HG02610 (cell line): ENCODE results near the gene BLOC1S5.
"Not testable (repeated sequence)": the region's sequence is repeated elsewhere in the genome, so short reads cannot be mapped to it uniquely, and the experiment has no call there.

Experiments
- ATAC-seq: cut with Tn5 transposase; IDR thresholded peaks from one replicate; pipeline ENCODE4 v1.9.1; 2021; ENCODE audit warnings: mild to moderate bottlenecking, moderate library complexity; ENCODE audit not compliant: unreplicated experiment

Gene BLOC1S5

GRCh38 chr6:8045769-8046168 is 18.4 kb downstream of the BLOC1S5 start:
- not testable (repeated sequence) for ATAC-seq

- no peak for ATAC-seq
Observed at GRCh38 chr6:8043221-8043620, 21.0 kb downstream of the BLOC1S5 start.

- no peak for ATAC-seq
Observed at GRCh38 chr6:8041913-8042583, 22.1 kb downstream of the BLOC1S5 start.

- not testable (repeated sequence) for ATAC-seq
Observed at GRCh38 chr6:8034107-8034506, 30.1 kb downstream of the BLOC1S5 start.

DNA sequence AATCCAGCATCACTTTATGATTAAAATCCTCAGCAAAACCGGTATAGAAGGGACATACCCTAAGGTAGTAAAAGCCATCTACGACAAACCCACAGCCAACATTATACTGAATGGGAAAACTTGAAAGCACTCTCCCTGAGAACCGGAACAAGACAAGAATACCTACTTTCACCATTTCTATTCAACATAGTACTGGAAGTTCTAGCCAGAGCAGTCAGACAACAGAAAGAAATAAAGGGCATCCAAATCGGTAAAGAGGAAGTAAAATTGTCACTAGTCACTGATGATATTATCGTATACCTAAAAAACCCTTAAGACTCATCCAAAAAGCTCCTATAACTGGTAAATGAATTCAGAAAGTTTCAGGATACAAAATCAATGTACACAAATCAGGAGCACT is 33.3 kb downstream of the BLOC1S5 start:
- ATAC-seq = no peak

GRCh38 chr6:8029243-8029870 is 34.8 kb downstream of the BLOC1S5 start:
- no peak for ATAC-seq

DNA sequence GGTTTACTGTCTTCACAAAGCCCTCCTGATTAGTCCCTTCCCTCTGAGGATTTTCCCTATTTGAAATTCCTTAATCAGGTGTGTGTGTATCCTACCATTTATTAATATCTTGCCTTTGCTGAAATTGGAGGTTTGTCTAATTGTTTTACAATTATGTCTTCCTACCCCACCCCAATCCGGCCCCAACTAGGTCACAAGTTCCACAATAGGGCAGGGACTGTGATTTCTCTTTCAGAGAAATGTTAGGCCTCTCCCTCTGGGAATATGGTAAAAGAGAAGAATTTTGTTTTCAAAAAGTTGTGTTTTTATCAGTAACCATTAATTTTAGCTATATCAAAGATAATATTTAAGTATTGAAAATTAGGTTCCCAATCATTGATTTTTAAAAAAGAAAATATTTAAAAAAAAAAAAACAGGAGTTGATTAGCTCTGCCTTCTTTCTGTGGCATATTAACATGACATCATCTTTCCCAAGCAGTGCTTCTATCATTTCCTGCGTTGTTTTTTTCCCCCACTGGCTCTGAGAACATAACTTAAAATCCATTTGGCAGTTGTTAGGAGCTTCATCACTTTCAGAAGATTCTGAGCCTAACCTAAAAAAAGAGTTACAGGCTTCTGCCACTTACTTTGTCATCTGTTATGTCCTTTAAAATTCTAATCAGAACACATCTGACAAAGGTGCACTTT is 36.1 kb downstream of the BLOC1S5 start:
- no peak for ATAC-seq

GRCh38 chr6:8026800-8027199 is 37.4 kb downstream of the BLOC1S5 start:
- no peak for ATAC-seq

- no peak for ATAC-seq
Observed at GRCh38 chr6:8025191-8025590, 39.0 kb downstream of the BLOC1S5 start.

DNA sequence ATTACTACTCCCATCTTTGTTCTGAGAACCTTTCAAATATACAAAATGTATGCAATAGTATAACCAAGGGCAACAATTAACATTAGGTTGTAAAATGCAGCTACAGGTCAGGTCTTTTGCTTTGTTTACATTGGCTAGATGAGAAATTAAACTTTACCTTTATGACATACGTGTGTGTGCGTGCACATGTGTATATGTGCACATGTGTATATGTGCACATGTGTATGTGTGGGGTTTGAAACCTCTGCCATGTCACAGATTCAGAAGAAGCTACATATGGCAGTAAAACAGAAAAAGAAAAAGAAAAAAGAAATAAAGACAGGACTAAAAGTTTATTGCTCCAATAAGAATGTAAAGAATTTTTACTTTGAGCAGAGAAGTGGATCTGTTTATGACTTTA is 40.6 kb downstream of the BLOC1S5 start:
- ATAC-seq = no peak

GRCh38 chr6:8020083-8020482 is 44.1 kb downstream of the BLOC1S5 start:
- ATAC-seq = no peak

- ATAC-seq = no peak
Observed at GRCh38 chr6:8017705-8018104, 46.5 kb downstream of the BLOC1S5 start.

DNA sequence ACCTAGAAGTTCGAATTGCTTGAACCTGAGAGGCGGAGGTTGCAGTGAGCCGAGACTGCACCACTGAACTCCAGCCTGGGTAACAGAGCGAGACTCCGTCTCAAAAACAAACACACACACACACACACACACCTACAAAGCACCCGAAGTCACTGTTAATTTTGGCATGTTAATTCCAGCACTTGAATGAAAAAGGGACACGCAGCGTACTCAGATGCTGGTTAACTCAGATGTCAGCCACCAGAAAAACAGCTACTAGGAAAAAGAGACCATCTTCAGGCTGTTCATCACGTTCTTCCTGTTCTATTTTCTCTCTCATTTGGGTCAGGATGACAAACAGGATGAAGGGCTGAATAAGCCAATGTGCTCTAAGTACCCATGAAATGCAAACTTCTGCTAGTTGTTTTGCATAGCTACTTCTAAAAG is 46.9 kb downstream of the BLOC1S5 start:
- no peak for ATAC-seq

DNA sequence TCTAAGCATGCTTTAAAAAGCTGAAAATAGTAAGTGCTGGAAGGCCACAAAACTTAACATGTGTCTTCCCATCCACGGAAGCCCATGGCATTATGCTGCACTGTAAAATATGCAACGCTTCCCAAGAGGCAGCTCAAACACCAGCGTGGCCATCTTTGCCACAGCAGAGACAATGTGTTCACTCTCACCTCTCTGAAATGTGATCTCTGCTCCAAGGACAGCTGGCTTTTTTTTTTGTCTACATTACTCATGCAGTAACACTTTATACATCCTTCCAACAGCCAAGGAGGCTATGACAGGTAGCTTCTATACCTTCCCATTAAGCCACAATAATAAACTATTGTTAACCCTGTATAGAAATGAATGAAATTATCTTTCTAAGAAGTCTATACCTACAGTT is 49.2 kb downstream of the BLOC1S5 start:
- ATAC-seq = no peak

DNA sequence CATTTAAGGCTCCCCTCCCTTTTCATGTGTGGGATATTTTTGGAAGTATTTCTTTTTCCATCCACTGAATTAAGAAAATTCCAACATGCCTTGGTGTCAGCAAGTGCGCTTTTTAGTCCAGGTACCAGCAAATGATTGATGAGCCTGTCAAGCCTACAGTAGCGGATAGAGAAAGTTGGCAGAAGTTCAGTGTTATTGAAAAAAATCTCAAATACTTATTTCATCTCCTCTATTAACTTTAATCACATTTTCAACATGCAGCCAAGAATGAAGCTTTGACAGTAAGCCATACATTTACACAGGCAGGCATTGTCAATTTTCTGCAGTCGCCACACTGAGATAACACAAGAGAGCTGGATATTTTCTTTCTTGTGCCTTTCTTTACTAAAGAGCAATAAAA is 50.4 kb downstream of the BLOC1S5 start:
- ATAC-seq = no peak

- ATAC-seq = no peak
Observed at GRCh38 chr6:8006208-8006607, 58.0 kb downstream of the BLOC1S5 start.

- no peak for ATAC-seq
Observed at GRCh38 chr6:8005136-8005535, 59.1 kb downstream of the BLOC1S5 start.

- no peak for ATAC-seq
Observed at GRCh38 chr6:8000636-8001035, 63.6 kb downstream of the BLOC1S5 start.

- ATAC-seq = no peak
Observed at GRCh38 chr6:8000188-8000596, 64.0 kb downstream of the BLOC1S5 start.

- ATAC-seq = no peak
Observed at GRCh38 chr6:7999201-7999600, 65.0 kb downstream of the BLOC1S5 start.

- no peak for ATAC-seq
Observed at GRCh38 chr6:7998103-7998725, 66.0 kb downstream of the BLOC1S5 start.

GRCh38 chr6:7997286-7997685 is 66.9 kb downstream of the BLOC1S5 start:
- ATAC-seq = no peak
